HG03159 (cell line): ENCODE results near the gene LAMA5.

ENCODE experiments used
- ATAC-seq: cut with Tn5 transposase; IDR thresholded peaks from one replicate; pipeline ENCODE4 v1.9.1; 2021; ENCODE audit warnings: mild to moderate bottlenecking, moderate library complexity; ENCODE audit not compliant: unreplicated experiment

LAMA5 gene

DNA sequence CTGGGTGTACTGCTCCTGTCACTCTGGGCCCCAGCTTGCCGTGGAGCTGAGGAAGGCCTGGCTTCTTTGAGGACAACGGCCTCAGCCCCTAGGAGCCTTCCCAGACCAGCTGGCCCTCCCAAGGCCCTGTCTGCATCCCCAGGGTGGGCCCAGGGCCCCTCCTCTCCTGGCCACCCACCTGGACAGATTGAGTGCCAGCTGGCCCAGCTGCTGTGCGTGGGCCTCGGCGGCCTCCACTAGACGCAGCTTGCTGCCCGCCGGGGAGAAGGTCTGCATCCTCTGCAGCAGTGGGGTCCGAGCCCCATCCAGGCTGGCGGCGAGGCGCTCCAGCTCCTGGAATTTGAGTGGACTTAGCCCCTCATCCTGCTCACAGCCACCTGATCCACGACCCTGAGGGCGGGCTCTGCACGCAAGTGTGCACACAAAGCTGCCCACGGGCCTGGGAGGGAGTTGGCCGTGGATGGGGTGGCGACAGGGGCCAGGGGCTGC, 49.9 kb downstream of the LAMA5 start:
- no peak for ATAC-seq

DNA sequence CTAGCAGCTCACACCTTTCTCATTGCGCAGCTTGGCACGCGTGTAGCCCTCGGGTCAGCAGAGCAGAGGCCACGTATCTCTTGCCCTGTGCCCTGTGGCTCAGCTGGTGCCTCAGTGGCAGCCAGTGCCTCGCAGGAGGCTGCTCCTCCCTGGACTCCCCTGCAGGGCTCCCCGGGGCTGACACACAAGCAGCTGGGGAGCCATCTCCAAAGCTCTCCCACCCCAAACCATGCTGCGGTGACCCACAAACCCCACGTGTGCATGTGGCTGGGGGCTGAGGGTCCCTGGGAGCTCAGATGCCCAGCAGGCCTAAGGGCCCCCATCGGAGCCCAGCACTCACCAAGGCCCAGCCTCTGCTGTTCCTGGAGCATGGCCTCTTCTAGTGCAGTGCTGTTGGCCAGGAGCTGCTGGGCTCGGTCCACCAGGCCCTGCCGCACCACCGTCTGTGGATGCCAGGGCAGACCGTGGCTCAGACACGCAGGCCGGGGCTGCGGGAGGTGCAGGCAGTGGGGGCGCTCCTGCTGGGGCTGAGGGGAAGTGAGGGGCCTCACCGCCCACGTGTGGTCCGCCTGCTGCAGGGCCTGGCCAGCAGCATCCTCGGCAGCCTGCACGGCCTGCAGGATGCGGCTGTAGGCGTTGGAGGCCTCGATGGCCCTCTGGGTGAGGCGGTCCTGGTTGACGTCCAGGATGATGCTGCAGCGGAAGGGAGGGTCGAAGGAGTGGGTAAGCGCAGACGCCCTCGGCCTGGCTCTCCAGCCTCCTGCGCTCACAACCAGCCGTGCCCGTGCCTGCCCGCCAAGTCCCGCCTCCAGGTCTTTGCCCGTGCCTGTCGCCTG, 50.6 kb downstream of the LAMA5 start:
- ATAC-seq: no peak

- ATAC-seq: no peak
These were observed 51.3 kb downstream of the LAMA5 start for GRCh38 chr20:62315773-62316172.

- ATAC-seq: no peak
These were observed 52.3 kb downstream of the LAMA5 start for GRCh38 chr20:62314711-62315302.

DNA sequence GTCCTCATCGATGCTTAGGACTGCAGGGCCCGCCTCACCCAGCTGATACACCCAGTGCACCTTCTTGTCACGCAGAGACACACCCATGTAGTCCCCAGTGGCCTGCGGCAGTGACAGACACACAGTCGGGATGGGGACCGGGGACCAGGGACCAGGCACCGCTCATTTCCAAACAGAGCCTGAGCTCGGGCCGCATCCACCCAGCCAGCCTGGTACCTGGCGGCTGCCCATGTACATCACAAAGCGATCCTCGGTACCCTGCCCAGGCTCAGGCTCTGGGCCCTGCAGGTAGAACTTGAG, 52.8 kb downstream of the LAMA5 start:
- no peak for ATAC-seq

DNA sequence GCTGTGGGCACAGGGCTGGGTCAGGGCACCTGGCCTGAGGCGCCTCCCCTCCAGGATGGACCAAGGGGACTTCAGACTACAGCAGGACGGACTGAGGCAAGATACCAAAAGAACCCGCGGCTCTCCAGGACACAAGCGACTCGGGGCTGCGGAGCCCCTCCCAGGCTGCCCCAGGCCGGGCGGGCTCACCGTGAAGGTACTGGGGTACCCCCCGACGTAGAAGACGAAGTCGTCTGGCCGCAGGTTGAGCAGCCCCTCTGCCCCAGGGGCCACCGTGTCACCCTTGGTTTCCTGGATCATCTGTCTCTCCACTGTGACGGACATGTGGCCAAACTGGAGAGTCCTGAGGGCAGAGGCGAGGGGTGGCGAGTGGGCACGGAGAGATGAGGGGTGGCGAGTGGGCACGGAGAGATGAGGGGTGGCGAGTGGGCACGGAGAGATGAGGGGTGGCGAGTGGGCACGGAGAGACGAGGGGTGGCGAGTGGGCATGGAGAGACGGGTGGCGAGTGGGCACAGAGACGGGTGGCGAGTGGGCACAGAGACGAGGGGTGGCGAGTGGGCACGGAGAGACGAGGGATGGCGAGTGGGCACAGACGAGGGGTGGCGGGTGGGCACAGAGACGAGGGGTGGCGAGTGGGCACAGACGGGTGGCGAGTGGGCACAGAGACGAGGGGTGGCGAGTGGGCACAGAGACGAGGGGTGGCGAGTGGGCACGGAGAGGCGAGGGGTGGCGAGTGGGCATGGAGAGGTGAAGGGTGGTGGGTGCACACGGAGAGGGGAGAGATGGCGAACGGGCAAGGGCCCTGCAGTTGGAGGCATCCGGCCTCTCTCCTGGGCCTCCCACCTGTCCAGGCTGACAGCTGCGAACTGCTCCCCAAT, 53.4 kb downstream of the LAMA5 start:
- ATAC-seq: no peak

- no peak for ATAC-seq
These were observed 54.1 kb downstream of the LAMA5 start for GRCh38 chr20:62313021-62313420.

DNA sequence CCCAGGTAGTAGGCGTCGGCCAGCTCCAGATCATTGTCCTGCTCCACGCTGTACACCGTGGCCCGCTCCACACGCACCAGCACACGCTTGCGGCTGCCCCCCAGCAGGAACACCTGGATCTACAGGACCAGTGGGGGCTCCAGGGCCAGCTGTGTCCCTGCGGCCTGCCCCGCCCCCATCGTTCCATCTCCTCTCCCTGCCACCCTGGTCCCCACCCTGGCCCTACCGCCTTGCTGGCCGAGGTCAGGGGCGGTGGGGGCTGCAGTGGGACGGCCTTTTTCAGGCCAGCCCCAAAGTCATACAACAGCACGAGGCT, 54.5 kb downstream of the LAMA5 start:
- ATAC-seq: no peak

GRCh38 chr20:62311832-62312661, 55.1 kb downstream of the LAMA5 start:
- no peak for ATAC-seq

DNA sequence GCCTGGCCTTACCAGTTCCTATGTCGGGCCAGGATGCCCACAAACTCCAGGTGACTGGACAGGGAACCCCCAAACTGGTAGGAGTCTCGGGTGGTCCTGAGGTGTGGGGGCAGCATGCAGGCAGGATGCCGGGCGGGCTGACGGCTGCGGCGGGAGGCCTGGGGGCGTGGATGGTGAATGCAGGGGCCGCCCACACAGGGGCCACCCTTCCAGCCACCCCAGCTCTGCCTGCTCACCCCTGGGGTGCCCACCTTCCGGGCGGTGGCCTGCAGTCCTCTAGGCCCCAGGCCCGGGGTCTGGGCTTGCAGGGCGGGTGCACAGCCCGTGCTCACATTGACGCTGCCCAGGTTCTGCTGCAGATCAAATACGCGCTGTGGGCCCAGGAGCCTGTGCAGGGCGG, 56.0 kb downstream of the LAMA5 start:
- no peak for ATAC-seq

DNA sequence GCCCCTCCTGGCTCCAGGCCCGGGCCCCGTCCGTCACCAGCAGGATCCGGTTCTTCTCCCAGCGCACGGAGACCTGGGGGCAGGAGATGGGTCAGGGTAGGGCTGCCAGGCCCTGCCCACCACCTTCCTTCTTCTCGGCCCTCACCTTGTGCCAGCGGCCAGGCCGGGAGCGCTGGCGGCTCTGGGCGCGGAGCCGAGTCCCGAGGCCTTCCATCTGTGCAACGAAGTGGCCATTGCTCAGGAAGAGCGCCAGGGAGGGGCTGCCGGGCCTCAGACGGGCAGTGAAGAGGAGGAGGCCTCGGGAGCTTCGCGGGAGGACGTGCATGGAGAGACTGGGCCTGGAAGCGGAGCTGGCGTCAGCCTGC, 56.4 kb downstream of the LAMA5 start:
- no peak for ATAC-seq

GRCh38 chr20:62309947-62310756, 57.0 kb downstream of the LAMA5 start:
- no peak for ATAC-seq

DNA sequence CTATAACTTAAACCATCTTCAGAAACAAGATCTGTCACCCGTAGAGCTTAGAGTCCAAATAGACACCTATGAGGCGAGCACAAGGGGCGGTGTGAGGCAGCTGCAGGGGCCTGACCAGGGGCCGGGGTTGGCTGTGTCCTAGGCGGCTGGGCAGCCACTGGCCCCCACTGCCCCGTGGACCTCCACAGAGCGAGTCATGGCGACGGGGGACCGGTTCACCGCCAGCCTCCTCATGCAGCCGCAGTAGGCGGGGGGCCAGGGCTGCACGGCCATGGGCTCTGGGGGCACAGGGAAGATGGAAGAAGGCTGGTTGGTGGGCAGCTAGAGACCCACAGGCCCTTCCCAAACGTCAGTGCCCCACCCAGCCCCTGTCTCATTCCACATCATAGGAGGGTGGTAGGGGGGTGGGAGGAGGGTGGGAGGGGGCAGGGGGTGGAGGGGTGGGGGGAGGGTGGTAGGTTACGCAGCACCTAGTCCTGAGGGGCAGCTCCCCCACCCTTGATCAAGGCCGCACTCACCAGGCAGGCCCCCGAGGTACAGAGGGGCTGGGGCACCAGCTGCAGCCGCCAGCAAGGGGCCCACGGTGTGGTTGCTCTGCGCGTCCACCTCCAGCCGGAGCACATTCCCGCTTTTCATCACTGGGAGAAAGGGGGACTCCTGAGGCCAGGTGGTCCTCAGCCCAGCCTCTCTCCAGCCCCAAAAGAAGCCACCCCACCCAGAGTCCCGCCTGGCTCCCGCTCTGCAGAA, 57.7 kb downstream of the LAMA5 start:
- ATAC-seq: no peak

DNA sequence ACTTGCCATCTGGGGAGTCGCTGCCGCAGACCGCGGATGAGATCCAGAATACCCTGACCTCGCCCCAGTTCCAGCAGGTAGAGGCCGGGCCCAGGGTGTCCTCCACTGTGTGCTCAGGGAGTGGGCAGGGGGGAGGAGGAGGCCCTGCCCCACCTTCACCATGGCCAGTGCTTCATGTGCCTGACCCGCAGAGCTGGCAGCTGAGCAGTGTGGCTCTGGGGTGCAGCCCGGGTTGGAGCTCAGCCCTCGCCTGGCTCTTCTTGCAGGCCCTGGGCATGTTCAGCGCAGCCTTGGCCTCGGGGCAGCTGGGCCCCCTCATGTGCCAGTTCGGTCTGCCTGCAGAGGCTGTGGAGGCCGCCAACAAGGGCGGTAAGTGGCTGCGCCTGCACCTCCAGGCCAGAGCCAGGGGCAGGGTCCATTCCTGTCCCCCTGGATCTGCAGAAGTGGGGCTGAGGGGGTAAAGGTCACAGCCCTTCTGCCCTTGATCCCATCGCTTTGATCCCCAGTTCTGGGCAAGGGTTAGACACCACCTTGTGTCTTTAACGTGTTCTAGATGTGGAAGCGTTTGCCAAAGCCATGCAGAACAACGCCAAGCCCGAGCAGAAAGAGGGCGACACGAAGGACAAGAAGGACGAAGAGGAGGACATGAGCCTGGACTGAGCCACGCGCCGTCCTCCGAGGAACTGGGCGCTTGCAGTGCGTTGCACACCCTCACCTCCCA, 58.9 kb downstream of the LAMA5 start:
- ATAC-seq: no peak

- no peak for ATAC-seq
These were observed 59.6 kb downstream of the LAMA5 start for GRCh38 chr20:62307226-62308101.

DNA sequence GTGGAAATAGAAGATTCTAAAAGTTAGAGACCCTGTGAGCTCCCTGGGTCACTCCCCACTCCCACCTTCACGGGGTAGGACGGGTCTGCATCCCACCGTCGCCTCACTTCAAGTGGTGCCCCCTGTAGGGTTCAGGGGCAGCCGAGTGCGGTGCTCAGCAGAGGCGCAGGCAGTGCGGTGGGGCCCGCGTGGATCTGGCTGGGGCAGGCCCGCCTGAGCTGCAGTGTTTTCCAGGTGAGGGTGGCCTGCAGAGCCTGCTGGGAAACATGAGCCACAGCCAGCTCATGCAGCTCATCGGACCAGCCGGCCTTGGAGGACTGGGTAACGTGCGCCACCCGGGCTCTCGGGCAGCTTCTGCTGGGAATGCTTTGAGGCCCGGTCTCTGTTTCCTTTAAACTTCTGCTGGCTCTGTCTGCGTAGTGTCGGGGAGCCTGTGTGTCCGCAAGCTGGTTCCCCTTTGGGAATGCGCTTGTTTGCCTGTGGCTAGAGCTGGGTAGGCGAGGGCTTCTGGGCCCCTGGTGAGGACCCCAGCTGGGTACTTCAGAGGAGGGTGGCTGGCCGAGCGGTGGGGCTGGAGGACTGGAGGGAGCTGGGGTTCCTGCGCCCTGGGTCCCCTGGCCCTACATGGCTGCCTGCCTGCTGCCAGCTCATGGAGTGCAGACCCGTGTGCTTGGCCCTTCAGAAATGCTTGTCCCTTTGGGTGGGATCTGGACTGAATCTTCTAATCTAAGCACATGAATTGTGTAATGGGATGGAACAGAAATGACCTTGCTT, 60.5 kb downstream of the LAMA5 start:
- no peak for ATAC-seq

- no peak for ATAC-seq
These were observed 61.2 kb downstream of the LAMA5 start for GRCh38 chr20:62305765-62306413.
